ENCODE results near the gene EEIG2. TPM values are rescaled to one million over a fixed set of nuclear protein-coding genes. Genes with fewer than 3 reads are reported as not detected.

Gene EEIG2
- total and polyA plus RNA-seq, 9 donors, result 5.3 to 37.8 (median 11.3) TPM

GRCh38 chr1:108574008-108574407, 14.1 kb downstream of the EEIG2 start:
- H3K9me3 ChIP-seq, result no peaks in the 10 kb centered on the region
- DNase-seq, result no peak
- H3K36me3 ChIP-seq, result no peaks in the 10 kb centered on the region
- H3K27ac ChIP-seq, result no peak overlapping the region
- no peaks in the 10 kb centered on the region for H3K4me1 ChIP-seq (ENCODE audit: insufficient read depth)
- intact Hi-C loops (cut with DNase I), result no loop called here
- no peak for TF ChIP-seq CTCF (IDR thresholded peaks at IDR 0.05)
- TF ChIP-seq POLR2A (IDR thresholded peaks at IDR 0.05), result no peak
- no peaks in the 10 kb centered on the region for H3K27me3 ChIP-seq
- no peak overlapping the region for H3K4me3 ChIP-seq

DNA sequence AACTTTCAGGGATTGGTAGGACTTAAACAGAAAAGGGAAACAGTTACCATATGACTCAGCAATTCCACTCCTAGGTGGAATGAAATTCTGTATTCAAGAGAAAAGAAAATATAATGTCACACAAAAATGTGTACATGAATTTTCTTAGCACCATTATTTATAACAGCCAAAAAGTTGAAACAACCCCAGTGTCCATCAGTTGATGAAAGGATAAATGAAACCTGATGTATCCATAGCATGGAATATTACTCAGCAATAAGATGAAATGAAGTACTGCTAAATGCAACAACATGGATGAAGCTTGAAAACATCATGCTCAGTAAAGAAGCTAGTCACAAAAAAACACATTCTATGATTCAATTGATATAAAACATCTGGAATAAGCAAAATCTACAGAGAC, 15.5 kb downstream of the EEIG2 start:
- H3K36me3 ChIP-seq, result no peaks in the 10 kb centered on the region
- no peaks in the 10 kb centered on the region for H3K27me3 ChIP-seq
- TF ChIP-seq CTCF (IDR thresholded peaks at IDR 0.05) (no peak), POLR2A (IDR thresholded peaks at IDR 0.05) (no peak), EP300 (IDR thresholded peaks at IDR 0.05) (no peak)
- no peak for DNase-seq
- H3K9me3 ChIP-seq, result no peaks in the 10 kb centered on the region
- no peak overlapping the region for H3K4me3 ChIP-seq
- intact Hi-C loops (cut with DNase I), result no loop called here
- no peak overlapping the region for H3K27ac ChIP-seq
- H3K4me1 ChIP-seq (ENCODE audit: insufficient read depth), result no peaks in the 10 kb centered on the region

- intact Hi-C loops (cut with DNase I), result no loop called here
- H3K4me3 ChIP-seq, result no peak overlapping the region
- H3K4me1 ChIP-seq (ENCODE audit: insufficient read depth), result no peaks in the 10 kb centered on the region
- H3K27me3 ChIP-seq, result no peaks in the 10 kb centered on the region
- H3K36me3 ChIP-seq, result no peaks in the 10 kb centered on the region
- no peaks in the 10 kb centered on the region for H3K9me3 ChIP-seq
- no peak for DNase-seq
- H3K27ac ChIP-seq, result no peak overlapping the region
- TF ChIP-seq POLR2A (IDR thresholded peaks at IDR 0.05) (no peak), CTCF (IDR thresholded peaks at IDR 0.05) (no peak), EP300 (IDR thresholded peaks at IDR 0.05) (no peak)
- WGBS, 3 donors, result 58 to 90% (median 84%) methylated on average over 4 of the region's 4 CpGs
These were observed 24.0 kb downstream of the EEIG2 start for GRCh38 chr1:108583757-108584427.

GRCh38 chr1:108584428-108584856, 24.5 kb downstream of the EEIG2 start:
- 57 to 65% (median 63%) methylated on average over 5 of the region's 5 CpGs for WGBS, 3 donors
- no peak overlapping the region for H3K27ac ChIP-seq
- no peak overlapping the region for H3K4me3 ChIP-seq
- H3K9me3 ChIP-seq, result no peaks in the 10 kb centered on the region
- TF ChIP-seq CTCF (IDR thresholded peaks at IDR 0.05), result no peak
- no peak for TF ChIP-seq EP300 (IDR thresholded peaks at IDR 0.05)
- no peak for TF ChIP-seq POLR2A (IDR thresholded peaks at IDR 0.05)
- H3K4me1 ChIP-seq (ENCODE audit: insufficient read depth), result no peaks in the 10 kb centered on the region
- intact Hi-C loops (cut with DNase I), result no loop called here
- H3K36me3 ChIP-seq, result no peaks in the 10 kb centered on the region
- H3K27me3 ChIP-seq, result no peaks in the 10 kb centered on the region
- DNase-seq, result no peak
